IMR-90 (cell line): ENCODE measurements around the gene RETN.

Experiments used
- BHLHE40 ChIP-seq: fragments of 150-350 bp; IDR thresholded peaks from 2 replicates; pipeline ENCODE4 v1.6.1; 2016; ENCODE audit warnings: mild to moderate bottlenecking, low read depth, low read length
- CEBPB ChIP-seq: IDR thresholded peaks from 2 replicates; pipeline ENCODE4 v1.6.1; 2012; ENCODE audit warnings: low read depth, low read length, improper control_type of control experiment
- MAFK ChIP-seq: IDR thresholded peaks from 2 replicates; pipeline ENCODE4 v1.6.1; 2012; ENCODE audit warnings: low read depth, low read length, improper control_type of control experiment
- MAZ ChIP-seq: IDR thresholded peaks from 2 replicates; pipeline ENCODE4 v1.6.1; 2012; ENCODE audit warnings: low read depth, mild to moderate bottlenecking, low read length, improper control_type of control experiment, moderate library complexity, borderline replicate concordance
- MXI1 ChIP-seq: IDR thresholded peaks from 2 replicates; pipeline ENCODE4 v1.6.1; 2012; ENCODE audit warnings: low read depth, mild to moderate bottlenecking, low read length, moderate library complexity, borderline replicate concordance
- POLR2A ChIP-seq: IDR thresholded peaks from 2 replicates; pipeline ENCODE4 v1.6.1; 2012; ENCODE audit warnings: mild to moderate bottlenecking, low read depth, low read length
- RAD21 ChIP-seq: IDR thresholded peaks from 2 replicates; pipeline ENCODE4 v1.6.1; 2012; ENCODE audit warnings: low read length, improper control_type of control experiment
- RFX5 ChIP-seq: IDR thresholded peaks from 2 replicates; pipeline ENCODE4 v1.8.0; 2012; ENCODE audit warnings: low read depth, mild to moderate bottlenecking, low read length, moderate library complexity
- SMC3 ChIP-seq: fragments of 150-350 bp; IDR thresholded peaks from 2 replicates; pipeline ENCODE4 v1.6.1; 2016; ENCODE audit warnings: low read depth, mild to moderate bottlenecking, antibody characterized with exemption, low read length, moderate library complexity
- TF ChIP-seq, protein P1 (sequence below): conservative IDR thresholded peaks from 2 replicates; pipeline ENCODE4 v1.5.1; 2012; ENCODE audit warnings: mild to moderate bottlenecking, low read depth, low read length, improper control_type of control experiment
- TF ChIP-seq, protein P2 (sequence below): fragments of 150-350 bp; IDR thresholded peaks from 2 replicates; pipeline ENCODE4 v1.6.1; 2017; ENCODE audit warnings: mild to moderate bottlenecking, antibody characterized with exemption, low read length, low read depth

DNA sequence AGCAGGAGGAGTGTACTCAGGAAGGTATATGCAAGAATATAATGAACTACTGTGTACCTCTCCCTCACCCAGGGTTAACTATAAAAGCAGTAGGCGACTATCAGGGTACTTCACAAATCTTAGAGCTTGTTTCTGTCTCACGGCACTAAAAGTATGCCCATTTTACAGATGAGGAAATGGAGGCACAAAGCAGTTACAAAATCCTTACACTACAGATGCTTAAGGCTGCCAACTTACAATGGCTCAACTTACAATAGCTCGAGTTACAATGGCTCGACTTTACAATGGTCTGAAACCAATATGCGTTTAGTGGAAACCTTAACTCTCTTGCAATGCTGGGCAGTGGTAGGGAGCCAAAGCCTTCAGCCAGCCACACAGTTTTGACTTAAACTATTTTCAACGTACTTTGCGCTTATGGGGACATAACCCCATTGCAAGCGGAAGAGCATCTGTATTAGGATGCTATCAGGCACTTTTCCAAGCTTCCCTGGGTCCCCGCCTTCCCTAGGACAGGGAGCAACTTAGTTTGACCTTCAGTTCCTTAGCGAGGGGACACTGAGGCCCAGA, 29.0 kb downstream of the RETN start:
- TF ChIP-seq, protein P1, sequence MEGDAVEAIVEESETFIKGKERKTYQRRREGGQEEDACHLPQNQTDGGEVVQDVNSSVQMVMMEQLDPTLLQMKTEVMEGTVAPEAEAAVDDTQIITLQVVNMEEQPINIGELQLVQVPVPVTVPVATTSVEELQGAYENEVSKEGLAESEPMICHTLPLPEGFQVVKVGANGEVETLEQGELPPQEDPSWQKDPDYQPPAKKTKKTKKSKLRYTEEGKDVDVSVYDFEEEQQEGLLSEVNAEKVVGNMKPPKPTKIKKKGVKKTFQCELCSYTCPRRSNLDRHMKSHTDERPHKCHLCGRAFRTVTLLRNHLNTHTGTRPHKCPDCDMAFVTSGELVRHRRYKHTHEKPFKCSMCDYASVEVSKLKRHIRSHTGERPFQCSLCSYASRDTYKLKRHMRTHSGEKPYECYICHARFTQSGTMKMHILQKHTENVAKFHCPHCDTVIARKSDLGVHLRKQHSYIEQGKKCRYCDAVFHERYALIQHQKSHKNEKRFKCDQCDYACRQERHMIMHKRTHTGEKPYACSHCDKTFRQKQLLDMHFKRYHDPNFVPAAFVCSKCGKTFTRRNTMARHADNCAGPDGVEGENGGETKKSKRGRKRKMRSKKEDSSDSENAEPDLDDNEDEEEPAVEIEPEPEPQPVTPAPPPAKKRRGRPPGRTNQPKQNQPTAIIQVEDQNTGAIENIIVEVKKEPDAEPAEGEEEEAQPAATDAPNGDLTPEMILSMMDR: no peak
- no peak for TF ChIP-seq POLR2A
- no peak for TF ChIP-seq RFX5
- TF ChIP-seq SMC3: no peak
- no peak for TF ChIP-seq RAD21
- no peak for TF ChIP-seq BHLHE40
- no peak for TF ChIP-seq MAFK
- TF ChIP-seq, protein P2, sequence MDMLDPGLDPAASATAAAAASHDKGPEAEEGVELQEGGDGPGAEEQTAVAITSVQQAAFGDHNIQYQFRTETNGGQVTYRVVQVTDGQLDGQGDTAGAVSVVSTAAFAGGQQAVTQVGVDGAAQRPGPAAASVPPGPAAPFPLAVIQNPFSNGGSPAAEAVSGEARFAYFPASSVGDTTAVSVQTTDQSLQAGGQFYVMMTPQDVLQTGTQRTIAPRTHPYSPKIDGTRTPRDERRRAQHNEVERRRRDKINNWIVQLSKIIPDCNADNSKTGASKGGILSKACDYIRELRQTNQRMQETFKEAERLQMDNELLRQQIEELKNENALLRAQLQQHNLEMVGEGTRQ: no peak
- TF ChIP-seq MAZ: no peak
- TF ChIP-seq MXI1: no peak
- TF ChIP-seq CEBPB: no peak
